Breast epithelium (tissue), 3 donors: ENCODE measurements around the gene MYLK.

Experiments used
- CTCF ChIP-seq, 3 donors: fragments of 450-650 bp; IDR thresholded peaks; one replicate each; pipeline ENCODE4 v1.5.1; 2016 to 2017; ENCODE audit warnings: antibody characterized with exemption in 3 of 3, mild to moderate bottlenecking in 3 of 3, moderate library complexity in 3 of 3
- POLR2A ChIP-seq: fragments of 450-650 bp; IDR thresholded peaks from one replicate; pipeline ENCODE4 v1.6.1; 2016; ENCODE audit warnings: antibody characterized with exemption, mild to moderate bottlenecking, moderate library complexity

GRCh38 chr3:123782488-123782887 lies 101.6 kb downstream of the MYLK start:
- TF ChIP-seq CTCF (IDR thresholded peaks at IDR 0.05): no peak
- no peak for TF ChIP-seq POLR2A
